DMS 273 treated with DMSO at 0.1 percent for 48 hours (cell line): ENCODE data around the gene ARHGAP25.

Source experiments
- DNase-seq: peaks from one replicate; lab custom pipeline; 2025; lab: John Stamatoyannopoulos, UW

Gene ARHGAP25

DNA sequence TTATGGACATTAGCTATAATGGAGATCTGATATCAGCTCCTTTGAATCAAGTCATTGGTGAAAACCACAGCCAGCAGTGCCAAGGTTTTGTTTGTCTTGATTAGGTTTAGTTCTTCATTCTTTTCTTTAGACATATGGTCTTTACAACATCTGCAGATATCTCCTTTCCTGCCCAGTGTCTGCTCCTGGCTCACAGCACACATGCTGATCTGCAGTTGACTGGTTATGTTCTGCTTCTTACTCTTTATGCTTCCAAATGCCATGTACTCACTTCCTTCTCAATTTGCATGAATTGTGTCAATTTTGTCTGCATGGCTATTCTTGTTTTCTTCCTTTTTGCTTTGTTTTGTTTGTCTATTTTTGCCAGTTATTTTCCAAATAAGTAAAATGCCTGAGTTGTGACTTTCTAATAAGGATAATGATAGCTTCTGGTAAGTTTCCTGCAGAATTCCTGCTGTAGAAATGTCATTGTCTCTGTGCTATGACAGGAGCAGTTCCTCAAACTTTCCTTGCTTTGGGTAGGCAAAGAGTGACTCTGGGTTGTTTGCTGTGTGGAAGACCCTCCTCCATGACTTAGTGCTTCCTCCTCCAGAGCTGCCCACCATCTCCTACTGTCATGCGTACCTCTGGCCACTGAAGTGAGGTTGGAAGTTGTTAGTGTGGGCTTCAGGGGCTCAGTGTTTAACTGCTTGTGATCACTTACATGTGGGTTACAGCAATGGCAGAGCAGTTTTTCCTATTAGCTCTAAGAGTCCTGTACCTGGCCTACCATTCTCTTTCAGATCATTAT, 8.2 kb downstream of the ARHGAP25 start:
- DNase-seq = no peak

DNA sequence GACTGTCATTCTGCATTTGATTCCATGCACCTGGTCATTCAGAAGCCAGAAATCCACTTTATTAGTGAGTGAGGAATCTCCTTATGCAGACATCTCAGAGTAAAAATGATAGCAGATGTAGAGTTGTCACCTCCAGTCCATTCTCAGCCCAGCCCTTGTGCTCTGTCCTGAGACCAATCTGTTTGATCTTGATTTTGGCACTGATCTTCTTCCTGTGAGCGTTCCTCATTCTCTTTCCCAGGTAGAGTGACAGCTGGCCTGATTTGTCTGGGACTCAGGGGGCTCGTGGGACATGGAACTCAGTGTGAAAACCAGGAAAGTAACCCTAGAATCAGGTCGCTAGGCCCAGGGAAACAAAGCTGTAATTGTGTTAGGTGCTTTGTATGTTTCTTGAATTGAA, 8.9 kb downstream of the ARHGAP25 start:
- no peak for DNase-seq

DNA sequence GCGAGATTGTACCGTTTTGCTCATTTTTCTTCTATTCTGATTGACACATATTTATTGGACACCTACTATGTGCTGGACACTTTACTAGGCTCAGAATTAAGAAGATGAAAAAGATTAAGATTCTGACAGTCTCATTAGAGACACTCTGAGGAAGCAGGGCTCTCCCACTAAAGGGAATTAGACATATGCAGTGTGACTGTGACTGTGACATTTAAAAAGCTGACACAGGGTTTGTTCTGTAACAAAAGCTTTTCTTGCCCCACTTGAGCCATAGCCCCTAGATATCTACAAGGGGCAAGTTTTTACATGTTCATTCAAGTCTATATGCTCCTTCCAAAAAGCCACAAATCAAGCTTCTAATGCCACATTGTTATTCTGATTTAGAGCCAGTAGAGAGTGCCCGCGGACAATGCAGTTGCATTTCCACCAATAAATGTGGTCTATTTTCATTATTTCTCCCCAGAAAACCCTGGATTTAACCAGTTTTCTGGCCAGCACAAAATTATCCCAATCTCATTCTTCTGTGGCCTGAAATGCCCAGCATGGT, 9.8 kb downstream of the ARHGAP25 start:
- no peak for DNase-seq

DNA sequence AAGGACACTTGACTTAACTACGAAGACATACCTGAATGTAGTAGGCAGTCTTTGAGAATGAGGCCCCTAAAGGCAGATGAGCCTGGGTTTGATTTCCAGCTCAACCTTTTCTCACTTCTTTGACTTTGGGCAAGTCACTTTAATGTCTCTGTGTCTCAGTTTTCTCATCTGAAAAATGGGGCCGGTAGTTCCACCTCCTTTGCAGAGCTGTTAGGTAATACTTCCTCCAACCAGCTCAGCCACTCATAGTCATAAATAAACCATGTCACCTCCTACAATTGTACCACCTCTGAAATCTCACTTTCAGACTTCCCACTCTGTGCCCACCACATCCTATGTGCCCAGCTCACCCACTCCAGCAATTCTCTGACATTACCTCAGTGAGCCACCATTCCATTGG, 10.4 kb downstream of the ARHGAP25 start:
- DNase-seq = no peak

DNA sequence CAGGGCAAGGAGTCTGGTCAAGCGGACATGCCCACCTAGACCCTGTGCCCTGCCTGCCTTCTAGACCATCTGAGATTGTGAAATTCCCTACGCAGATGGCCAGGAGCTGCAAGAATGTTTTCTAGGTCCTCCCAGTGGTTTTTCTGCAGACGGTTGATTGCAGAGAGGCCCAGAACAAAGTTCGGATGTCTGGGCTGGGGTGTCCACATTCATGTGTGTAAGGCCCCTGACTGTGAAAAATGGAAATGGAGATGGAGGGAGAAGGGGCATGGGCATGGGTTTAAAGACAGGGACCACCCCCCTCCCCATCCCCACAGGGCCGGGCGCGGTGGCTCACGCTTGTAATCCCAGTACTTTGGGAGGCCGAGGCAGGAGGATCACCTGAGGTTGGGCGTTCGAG, 11.8 kb downstream of the ARHGAP25 start:
- DNase-seq = no peak

DNA sequence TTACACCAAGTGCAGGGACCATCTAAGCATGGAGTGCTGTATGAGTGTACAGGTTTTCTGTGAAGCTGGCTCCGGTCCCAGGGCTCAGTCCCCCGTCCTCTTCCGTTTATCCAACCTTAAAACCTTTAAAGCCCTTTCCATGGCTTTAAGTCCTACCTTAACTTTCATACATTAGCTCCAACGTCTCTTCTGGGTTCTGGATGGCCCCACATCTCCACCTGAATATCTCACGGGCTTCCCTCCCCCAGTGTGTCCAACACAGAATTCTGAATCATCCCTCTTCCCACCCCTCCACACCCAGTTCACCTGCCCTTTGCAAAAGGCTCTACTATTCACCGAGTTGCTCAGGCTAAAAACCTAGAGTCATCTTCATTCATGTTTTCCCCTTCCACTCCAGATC, 12.8 kb downstream of the ARHGAP25 start:
- DNase-seq = no peak

DNA sequence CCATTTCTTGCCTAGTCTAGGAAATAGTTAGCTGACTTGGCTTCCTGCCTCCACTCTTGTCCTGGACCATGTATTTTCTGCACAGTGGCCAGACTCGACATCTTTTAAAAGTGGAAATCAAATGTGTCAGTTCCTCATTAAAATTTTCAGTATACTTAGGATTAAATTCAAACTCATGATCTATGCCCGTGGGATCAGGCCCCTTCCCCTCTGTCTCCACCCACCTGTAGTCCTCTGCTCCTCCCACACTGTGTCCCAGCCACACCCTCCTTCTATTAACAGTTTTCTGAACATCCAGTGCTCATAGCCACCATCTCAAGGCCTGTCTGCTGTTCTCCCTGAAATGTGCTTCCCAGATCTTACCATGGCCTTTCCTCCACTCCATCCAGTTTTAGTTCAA, 13.3 kb downstream of the ARHGAP25 start:
- no peak for DNase-seq

DNA sequence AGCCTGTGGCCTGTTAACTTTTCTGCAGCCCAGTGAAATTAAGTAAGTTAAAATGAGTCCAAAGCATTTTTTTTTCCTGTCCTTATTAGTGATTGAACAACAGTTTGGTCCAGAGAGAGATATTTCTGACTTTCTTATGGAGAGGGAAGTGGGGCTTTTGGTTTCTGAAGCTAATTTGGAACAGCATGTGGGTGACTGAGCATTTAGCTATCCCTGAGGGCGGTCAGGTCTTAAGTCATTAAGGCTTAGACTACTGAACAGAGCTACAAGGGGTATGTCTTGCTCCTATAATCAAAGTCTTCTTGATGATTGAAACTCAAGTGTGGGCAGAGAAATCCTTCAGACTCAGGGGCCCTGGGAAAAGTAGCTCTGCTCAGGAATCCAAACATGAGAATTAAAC, 14.0 kb downstream of the ARHGAP25 start:
- no peak for DNase-seq

DNA sequence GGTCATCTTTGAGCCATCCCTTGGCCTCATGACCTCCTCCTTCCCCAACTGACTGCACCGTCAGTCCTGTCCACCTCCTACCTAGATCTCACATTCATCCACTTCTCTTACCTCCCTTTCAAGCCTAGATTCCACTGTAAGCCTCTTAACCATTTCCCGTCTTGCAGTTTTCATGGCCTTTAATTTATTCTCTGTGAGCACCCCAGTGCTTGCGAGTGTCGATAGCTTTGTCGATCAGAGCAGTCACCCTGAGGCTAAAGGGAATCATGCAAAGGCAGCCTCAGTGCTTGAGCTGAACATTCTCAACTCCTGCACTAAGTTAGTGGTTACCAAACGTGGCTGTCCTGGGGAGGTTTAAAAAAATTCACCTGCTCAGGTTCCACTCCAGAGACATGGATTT, 14.7 kb downstream of the ARHGAP25 start:
- no peak for DNase-seq

DNA sequence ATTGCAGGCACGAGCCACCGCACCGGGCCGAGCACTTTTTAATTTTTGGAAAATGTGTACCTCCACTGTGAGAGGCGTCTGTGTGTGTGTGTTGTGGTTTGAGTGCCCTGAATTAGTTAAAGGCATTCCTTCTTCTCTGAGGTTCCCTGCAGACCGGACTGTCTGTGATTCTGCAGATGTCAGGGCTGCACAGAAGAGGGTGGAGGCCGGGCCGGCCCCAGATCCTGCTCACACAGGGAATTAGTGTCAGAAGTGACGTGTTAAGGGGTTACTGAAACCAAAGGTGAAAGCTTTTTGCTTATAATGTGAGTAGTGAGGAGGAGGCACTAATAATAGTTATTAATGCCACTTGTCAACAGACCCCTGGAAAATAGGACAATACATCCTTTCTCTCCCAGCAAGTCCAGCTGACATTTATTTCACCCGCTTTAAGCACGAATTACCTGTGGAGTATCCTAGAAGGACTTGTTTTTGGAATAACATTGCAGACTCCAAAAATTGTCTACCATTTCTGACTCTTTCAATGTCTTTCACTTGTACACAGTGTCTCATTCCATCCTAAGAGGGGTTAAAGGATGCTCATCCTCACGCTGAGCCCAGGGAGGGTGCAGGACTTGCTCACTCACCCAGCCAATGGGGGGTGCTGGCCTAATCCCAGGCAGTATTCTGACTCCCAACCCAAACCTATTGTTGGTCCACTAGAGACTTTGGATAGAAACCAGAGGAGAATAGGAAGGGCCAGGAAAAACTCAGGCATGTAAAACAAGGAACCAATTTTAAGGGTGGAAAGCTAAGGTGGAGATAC, 16.2 kb downstream of the ARHGAP25 start:
- DNase-seq = no peak

DNA sequence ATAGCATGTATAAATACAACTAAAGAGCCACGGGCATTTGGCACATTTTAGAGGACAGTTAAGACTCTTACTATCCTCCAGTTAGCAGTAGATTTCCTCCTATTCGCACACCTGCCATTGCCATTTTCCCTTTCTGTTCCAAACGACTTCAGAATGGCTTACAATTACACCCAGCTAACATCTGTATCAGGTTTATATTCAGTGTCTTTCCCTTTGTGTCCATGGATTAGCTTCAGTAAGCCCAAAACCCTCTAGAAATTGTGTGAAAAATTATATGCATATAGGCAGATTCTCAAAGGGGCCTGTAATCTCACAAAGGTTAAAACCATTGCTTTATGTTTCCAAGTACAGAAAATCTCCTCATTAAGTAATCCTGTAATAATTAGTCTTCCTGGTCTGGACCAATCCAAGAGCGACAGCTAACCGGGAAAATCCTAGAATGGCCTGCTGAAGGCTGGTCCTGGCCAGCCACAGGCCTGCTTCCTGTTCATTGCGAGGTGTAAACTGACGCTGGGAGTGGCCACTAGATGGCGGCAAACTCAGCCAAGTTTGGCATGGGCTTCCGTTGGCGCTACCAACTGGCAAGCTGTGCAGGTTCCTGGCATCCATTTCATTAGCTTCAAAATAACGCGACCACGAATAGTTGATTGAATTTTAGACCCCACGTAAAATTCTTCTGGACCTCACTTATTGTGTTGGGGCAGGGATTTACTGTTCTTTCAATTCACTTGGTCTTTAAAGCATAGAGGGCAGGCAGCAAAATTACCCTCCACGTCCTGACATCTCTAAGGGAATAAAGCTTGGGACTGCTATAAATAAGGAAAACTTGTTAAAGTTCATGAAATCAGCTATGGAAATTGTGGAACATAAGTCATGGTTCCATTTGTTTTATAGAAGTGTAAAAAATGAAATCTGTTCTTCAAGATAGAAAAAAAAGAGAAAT, 17.1 kb downstream of the ARHGAP25 start:
- DNase-seq = peak; percentile 58

DNA sequence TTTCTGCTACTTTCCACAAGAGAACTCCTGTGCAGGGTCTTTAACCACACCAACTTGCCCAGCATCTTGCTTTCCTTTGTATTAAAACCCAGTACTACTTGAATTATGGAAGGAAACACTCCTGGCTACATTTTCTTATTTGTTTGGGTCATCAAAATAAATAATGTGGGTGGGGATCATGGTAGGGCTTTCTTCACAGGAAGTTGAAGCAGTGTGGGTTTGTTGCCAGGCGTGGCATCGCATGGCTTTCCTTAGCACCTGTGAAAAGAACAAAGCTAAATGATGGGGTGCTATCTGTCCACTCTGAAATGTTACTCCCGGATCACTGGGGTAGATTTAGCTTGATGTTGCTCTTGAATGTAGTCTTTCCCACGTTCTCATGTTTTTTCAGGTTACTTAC, 18.7 kb downstream of the ARHGAP25 start:
- no peak for DNase-seq

DNA sequence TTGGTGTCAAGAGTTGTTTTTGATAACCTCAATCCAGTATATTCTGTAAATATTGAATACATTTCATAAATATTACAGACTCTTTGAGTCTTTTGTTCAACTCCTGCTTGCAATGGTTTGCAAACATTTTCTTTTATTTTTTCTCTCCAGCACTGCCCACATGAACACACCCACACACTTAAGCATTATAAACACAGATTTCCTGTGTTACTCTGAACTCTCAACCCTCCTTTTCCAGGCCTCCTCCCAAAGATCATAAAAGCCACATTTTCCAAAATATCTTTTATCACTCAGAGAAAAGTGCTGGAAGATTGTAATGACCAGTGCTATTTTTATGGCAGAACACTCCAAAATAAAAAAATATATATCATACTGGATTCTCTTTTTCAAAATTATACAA, 20.5 kb downstream of the ARHGAP25 start:
- DNase-seq = no peak

DNA sequence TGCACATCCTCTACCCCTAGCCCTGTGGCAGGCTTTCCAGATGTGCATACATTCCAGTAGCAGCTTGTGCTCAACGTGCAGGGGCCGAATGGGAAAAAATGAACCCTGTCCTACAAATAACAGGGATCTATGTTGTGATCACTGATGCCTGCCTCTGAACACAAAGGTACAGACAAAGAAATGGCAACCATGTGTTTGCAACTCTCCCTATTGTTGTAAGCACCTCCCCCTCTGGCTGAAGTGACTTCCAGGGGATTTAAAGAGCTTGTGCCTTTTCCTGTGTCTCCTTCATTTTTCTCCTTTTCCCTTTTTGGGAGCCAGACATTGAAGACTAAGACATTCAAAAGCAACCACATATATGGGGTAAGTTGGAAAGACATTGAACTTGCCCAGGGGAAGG, 21.6 kb downstream of the ARHGAP25 start:
- DNase-seq = no peak

DNA sequence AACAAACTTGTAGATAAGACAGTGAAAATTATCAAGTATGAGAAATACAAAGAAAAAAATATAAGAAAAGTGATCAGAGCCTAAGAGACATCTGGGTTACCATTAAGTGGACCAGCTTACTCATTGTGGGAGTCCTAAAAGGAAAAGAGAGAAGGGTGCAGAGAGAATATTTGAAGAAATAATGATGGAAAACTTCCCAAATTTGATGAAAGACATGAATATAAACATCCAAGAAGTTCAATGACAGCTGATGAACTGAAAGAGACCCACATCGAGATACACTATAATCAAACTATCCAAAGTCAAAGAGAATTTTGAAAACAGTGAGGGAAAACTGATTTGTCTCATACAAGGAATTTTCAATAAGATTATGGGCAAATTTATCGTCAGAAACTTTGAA, 22.5 kb downstream of the ARHGAP25 start:
- DNase-seq = no peak

DNA sequence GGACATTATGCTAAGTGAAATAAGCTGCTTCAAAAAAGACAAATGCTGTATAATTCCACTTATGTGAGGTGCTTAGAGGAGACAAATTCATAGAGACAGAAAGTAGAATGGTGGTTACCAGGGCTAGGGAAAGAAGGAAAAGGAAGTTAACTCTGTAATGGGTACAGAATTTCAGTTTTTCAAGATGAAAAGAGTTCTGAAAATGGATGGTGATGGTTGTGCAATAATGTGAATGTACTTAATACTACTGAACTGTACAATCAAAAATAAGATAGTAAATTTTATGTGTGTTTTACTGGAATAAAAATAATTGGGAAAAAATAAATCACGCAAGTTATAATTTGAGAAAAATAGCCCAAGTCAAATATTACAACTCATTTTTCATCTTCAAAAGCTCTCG, 27.5 kb downstream of the ARHGAP25 start:
- DNase-seq = no peak

DNA sequence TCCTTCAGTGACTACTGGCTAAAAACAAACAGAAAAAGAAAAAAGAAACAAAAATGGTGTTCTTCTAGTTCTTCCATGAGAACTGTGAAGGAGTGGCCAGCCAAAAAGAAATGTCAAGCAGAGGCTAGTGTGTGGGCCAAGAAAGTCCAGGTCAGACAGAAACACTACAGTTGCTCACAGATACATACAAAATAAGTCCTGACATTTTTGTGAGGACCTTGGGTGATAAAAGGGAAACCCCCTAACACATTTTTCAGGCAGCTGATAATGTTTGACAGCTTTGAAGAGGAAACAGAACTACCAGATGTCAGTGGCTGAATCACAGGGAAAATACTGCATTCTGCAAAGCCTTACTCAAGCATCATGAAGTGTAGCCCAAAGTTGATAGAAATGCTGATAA, 28.1 kb downstream of the ARHGAP25 start:
- DNase-seq = no peak

DNA sequence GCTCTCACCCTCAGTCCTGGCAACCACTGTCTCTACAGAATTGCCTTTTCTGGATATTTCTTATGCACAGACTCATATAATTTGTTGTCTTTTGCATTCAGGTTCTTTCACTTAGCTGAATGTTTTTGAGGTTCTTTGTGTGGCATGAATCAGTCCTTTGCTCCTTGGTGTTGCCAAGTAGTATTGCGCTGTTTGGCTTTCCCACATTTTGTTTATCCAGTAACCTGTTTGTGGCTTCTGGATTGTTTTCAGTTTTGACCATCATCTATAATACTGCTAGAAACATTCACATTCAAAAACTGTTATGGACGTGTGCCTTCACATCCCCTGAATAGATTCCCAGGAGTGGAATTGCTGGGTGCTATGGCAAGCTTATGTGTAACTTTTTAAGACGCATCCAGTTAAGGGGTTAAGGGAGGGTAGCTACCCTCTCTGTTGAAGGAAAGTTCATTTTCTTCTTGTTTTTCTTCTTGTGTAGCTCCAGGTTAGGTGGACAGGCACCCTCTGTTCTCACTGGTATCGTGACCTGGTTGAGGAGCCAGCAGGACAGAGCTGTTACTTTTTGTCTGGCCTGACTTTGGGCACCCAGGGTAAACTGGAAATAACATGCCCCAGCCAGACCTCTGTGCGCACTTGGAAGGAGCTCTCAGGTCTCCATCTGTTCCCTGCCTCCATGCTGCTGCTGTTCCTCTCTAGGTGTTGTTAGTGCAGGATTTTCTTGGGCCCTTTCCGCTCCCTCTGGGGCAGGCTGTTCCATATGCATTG, 29.6 kb downstream of the ARHGAP25 start:
- DNase-seq = no peak

DNA sequence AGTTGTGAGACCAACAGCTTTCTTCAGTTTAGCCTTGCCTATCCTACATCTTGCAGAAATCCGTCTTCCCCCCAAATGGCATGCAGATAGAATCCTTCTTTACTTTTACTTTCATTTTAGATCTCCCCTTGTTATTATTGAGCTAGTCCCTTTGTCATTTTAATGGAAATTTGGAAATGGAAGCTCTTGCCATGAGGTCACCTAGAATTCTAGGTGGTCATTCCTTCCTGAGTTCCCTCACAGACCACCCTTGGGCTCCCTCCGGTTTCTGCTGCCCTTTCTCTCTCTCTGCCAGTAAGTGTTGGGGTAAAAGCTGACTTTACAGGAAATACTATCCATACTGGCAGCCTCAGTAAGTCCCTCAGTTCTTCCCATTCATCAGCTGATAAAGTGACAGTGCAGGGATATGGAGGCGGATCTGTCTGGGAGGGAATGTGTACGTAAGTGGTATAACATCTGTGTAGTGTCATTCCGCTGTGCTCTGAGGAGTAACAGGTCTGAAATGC, 30.2 kb downstream of the ARHGAP25 start:
- no peak for DNase-seq

DNA sequence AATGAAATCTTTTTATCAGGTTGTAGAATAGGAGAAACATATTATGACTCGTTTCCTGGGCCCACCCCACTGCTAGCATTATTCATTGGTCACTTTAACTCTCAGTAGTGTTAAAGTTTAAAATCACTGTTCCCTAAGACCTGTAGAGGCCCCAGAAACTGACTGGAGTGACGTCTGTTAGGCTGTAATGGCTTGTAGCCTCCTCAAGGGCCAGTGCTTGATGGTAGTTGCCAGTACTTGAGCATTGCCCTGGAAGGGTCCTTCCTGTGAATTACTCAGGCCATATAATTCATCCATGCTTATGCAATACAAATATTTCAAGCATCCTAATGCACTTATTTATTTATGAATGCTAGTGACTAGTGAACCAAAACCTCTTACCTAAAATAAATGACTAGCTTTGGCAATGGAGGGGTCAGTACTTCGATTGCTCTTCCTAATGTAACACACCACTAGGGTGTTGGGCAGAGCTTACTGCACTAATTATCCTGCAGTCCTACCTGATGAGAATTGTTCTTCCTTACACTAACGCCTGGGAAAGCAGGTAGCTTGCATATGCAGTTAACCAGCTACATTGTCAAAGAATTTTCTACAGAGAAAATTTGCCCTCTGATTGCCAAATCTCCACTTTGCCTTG, 31.2 kb downstream of the ARHGAP25 start:
- no peak for DNase-seq

DNA sequence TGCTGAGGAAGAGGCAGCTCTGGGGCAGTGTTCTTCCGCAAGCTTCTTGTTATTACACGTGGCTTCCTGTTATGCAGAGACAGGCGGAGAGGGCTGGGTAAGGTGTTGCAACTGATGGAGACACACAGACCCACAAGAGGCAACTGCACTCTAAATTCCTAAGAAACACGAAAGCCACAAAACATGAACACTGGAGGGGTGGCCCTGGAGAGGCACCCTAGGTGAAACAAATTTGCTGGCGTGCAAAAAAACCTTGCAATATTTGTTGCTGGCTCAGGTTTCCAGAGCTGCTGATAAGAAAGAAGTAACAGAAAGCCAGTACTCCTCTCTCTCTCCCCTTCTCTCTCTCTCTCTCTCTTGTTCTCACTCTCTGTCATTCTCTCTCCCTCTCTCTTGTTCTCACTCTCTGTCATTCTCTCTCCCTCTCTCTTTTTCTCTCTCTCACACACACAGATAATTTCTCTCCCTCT, 31.8 kb downstream of the ARHGAP25 start:
- no peak for DNase-seq
